CD4-positive, alpha-beta T cell treated with Interleukin-1 beta for 1 hour (primary cell): ENCODE data around the gene SPCS1.

Experiments
- DNase-seq, 2 donors: peaks; one replicate each; pipeline ENCODE4 v3.0.0-alpha.2; 2020 to 2022

SPCS1 gene

DNA sequence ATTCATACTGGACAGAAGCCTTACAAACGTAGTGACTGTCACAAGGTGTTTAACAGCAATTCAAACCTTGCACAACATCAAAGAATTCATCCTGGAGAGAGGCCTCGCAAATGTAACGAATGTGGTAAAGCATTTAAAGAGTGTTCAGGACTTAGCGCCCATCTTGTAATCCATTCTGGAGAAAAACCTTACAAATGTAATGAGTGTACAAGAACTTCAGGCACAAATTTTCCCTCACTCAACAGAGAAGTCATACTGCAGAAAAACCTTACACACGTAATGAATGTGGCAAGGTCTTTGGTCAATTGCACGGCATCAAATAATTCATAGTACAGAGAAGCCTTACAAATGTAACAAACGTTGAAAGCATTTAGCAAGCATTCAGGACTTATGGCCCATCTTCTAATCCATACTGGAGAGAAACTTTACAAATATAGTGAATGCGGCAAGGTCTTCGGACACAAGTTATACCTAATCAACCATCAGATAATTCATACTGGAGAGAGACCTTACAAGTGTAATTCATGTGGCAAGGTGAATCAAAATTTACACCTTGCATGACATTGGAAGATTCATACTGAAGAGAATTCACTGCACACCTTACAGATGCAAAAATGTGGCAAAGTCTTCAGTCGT lies 27.5 kb downstream of the SPCS1 start:
- DNase-seq = no peak

DNA sequence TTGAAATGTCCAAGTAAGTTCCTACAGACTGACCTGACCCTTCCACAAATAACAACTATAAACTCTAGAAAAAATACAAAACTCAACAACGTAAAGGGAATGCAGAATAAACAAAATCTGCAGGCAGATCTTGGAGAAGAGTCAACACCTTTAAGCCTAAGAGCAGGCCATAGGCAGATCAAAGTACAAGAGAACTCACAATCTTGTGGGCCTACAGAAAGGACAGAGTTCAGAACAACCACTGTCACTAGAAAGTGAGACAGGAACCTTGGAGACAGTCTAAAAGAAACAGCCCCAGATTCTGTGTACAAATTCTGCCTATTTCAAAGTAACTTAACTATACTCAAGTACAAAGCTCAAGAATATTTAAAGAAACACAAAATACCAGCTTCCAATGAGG lies 33.8 kb downstream of the SPCS1 start:
- no peak for DNase-seq

DNA sequence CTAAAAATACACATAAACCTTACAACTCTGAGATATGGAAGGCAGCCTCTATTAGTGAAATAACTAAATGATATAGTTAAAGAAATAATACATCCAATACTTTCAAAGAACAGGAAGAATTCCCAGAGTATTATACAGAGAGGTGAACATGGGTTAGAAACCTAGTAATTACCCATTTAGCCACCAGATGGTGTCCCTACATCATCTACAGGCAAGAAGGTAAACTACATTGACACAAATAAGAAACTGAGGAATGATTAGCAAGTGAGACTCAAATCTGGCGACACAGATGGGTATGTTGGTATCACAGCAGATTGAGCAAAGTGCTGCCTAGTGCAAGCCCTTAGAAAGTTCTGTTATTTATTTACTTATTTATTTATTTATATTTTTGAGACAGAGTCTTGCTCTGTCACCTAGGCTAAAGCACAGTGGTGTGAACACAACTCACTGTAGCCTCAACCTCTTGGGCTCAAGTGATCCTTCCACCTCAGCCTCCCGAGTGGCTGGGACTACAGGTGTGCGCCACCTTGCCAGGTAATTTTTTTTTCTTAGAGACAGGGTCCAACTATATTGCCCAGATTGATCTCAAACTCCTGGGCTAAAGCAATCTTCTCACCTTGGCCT lies 36.6 kb downstream of the SPCS1 start:
- DNase-seq = peak in 1 of 2 donors; percentile 33

DNA sequence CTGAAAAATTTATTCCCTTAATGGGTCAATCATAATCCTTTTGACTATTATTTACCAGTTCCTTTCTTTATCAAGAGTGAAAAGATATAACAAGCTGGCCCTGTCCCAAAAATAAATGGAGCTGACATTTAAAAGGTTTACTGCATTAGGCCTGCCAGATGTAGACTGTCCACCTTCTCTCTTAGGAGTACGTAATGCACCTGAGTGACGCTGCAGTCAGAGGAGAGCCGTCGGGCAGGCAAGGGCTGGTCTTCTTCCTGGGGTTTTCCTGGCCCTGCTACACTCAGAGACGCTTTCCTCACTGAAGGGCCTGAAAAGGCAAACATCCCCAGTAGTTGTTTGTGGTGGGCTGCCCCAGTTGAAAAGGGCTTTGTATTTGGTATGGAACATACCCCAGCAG lies 37.2 kb downstream of the SPCS1 start:
- no peak for DNase-seq

DNA sequence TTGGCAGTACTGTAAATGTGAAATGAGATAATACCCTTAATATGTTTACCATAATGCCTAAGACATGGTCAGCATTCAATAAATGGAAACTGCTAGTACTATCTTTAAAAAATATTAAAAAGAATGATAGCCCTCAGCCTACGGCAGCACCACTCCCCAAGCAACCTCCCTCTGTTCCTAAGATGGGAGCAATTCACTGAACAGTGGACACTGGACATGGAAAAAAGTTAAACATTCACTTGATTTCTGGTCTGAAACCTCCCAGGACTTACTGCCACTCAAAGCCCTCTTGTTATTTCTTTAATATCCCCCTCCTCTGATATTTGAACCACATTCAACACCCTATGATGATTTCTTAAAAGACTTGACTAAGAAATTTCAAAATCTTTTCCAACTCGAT lies 37.8 kb downstream of the SPCS1 start:
- no peak for DNase-seq

DNA sequence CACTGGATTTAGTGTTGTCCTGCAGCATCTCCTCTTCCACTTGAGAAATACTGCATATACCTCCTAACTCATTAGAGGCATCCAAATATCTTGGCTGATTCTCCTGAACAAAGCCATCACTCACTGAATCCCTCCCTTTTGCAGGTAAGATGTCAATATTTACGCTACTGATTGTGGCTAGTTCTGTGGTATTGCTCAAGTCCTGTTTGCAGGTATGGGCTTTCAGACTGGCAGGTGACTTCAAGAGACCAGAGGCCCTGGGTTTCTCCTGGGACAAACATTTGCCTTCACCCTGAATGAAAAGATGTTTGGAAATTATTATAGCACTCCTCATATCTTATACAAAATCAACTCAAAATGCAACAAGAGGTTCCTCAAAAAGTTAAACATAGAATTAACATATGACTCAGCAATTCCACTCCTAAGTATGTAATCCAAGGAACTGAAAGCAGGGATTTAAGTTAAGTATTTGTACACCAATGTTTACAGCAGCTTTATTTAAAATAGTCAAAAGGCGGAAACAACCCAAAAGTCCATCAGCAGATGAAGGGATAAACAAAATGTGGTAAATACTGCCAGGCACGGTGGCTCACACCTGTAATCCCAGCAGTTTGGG lies 46.2 kb downstream of the SPCS1 start:
- no peak for DNase-seq

DNA sequence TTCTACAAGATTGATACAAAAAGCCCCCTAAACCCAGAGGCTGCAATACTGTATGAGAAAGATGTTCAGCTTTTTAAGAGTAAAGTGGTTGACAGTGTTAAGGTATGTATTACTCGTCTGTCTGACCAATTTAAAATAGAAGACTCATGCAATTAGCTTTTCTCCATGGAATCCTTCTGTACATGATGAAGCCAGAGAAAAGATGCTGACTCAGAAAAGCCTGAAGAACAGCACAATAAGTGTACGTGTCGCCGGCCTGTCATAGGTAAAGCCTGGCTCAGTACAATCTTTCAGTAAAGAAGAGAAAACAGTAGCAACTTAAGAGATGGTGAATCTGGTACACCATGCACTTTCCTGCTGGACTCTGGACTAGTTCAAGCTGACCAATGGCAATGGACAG lies 48.5 kb downstream of the SPCS1 start:
- no peak for DNase-seq

DNA sequence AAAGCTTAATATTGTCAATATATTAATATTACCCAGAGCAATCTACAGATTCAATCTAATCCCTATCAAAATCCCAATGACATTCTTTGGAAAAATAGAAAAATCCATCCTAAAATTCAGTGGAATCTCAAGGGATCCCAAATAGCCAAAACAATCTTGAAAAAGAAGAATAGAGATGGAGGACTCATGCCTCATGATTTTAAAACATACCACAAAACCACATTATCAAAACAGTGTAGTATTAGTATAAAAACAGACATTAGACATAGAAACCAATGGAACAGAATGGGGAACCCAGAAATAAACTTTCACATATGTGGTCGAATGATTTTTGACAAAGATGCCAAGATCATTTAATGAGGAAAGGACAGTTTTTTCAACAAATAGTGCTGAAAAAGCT lies 50.2 kb downstream of the SPCS1 start:
- no peak for DNase-seq
